NCI-H2171 treated with DMSO at 0.1 percent for 48 hours (cell line): ENCODE measurements around the gene GNS.
A peak's percentile ranks its signal among the peaks of the same experiment; 100 is the strongest.
"Not testable (repeated sequence)": the region's sequence is repeated elsewhere in the genome, so short reads cannot be mapped to it uniquely, and the experiment has no call there.

ENCODE experiments used
- DNase-seq: peaks from one replicate; lab custom pipeline; 2025; lab: John Stamatoyannopoulos, UW

The GNS gene

GRCh38 chr12:64779354-64779974 is 20.3 kb upstream of the GNS start:
- no peak for DNase-seq

- DNase-seq: not testable (repeated sequence)
These were observed 16.0 kb upstream of the GNS start for GRCh38 chr12:64775147-64775736.

- DNase-seq: no peak
These were observed 14.2 kb upstream of the GNS start for GRCh38 chr12:64773386-64773785.

- no peak for DNase-seq
These were observed 8.3 kb upstream of the GNS start for GRCh38 chr12:64767495-64767894.

- DNase-seq: no peak
These were observed 1.8 kb upstream of the GNS start for GRCh38 chr12:64760808-64761573.

GRCh38 chr12:64757771-64758170 is 1.4 kb downstream of the GNS start:
- no peak for DNase-seq

- no peak for DNase-seq
These were observed 2.8 kb downstream of the GNS start for GRCh38 chr12:64756376-64756775.

- no peak for DNase-seq
These were observed 5.8 kb downstream of the GNS start for GRCh38 chr12:64753427-64753826.

- DNase-seq: no peak
These were observed 6.4 kb downstream of the GNS start for GRCh38 chr12:64752833-64753238.

GRCh38 chr12:64752032-64752431 is 7.2 kb downstream of the GNS start:
- DNase-seq: no peak

GRCh38 chr12:64749461-64750200 is 9.6 kb downstream of the GNS start:
- no peak for DNase-seq

- no peak for DNase-seq
These were observed 11.5 kb downstream of the GNS start for GRCh38 chr12:64747695-64748094.

GRCh38 chr12:64746663-64747062 is 12.5 kb downstream of the GNS start:
- no peak for DNase-seq

- no peak for DNase-seq
These were observed 13.2 kb downstream of the GNS start for GRCh38 chr12:64745980-64746379.

GRCh38 chr12:64745259-64745807 is 13.9 kb downstream of the GNS start:
- no peak for DNase-seq

- no peak for DNase-seq
These were observed 14.6 kb downstream of the GNS start for GRCh38 chr12:64744422-64745258.

- DNase-seq: no peak
These were observed 16.0 kb downstream of the GNS start for GRCh38 chr12:64743206-64743605.

GRCh38 chr12:64742416-64742815 is 16.8 kb downstream of the GNS start:
- no peak for DNase-seq

GRCh38 chr12:64740646-64741045 is 18.6 kb downstream of the GNS start:
- no peak for DNase-seq

- no peak for DNase-seq
These were observed 19.4 kb downstream of the GNS start for GRCh38 chr12:64739778-64740177.

- DNase-seq: peak; percentile 81
These were observed 21.7 kb downstream of the GNS start for GRCh38 chr12:64737539-64737938.
